ENCODE data around the gene BRICD5. TPM values are rescaled to one million over a fixed set of nuclear protein-coding genes. Genes with fewer than 3 reads are reported as not detected.

BRICD5 gene
- total RNA-seq, 1 donor from 2014 or later: 5.1 TPM

DNA sequence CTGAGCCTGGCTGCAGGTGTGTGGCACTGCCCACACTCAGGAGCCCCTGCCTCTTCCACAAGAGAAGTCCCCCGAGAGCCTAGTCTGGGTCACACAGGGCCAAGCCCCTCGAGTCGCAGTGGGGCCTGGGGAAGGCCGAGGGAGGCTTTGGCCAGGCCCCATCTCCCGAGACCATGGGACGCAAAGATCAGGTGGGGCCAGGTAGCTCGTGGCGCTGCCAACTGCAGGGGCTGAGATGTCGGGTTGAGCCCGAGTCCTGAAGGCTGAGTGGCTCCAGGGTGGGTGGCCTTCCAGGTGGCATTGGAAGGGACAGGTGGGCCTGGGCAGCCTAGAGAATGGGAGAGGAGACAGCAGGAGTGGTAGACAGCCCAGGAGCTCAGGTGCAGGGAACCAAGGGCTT, 48.8 kb downstream of the BRICD5 start:
- intact Hi-C loops (cut with micrococcal nuclease): no loop called here
- no peaks in the 10 kb centered on the region for H3K9me3 Mint-ChIP-seq
- no peak overlapping the region for H3K27ac Mint-ChIP-seq
- TF ChIP-seq, protein P1, sequence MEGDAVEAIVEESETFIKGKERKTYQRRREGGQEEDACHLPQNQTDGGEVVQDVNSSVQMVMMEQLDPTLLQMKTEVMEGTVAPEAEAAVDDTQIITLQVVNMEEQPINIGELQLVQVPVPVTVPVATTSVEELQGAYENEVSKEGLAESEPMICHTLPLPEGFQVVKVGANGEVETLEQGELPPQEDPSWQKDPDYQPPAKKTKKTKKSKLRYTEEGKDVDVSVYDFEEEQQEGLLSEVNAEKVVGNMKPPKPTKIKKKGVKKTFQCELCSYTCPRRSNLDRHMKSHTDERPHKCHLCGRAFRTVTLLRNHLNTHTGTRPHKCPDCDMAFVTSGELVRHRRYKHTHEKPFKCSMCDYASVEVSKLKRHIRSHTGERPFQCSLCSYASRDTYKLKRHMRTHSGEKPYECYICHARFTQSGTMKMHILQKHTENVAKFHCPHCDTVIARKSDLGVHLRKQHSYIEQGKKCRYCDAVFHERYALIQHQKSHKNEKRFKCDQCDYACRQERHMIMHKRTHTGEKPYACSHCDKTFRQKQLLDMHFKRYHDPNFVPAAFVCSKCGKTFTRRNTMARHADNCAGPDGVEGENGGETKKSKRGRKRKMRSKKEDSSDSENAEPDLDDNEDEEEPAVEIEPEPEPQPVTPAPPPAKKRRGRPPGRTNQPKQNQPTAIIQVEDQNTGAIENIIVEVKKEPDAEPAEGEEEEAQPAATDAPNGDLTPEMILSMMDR (IDR thresholded peaks at IDR 0.05): no peak
- no peak for ATAC-seq (ENCODE audit: low read depth)
- ChIA-PET POLR2A (interaction anchor here (0.6 kb wide), 1 partner anchor 250 kb away, joined by 3 read pairs; no protein-coding TSS in a partner anchor), CTCF (no interaction called here)
- H3K4me1 Mint-ChIP-seq: peaks cover 31% of the 10 kb centered on the region
- H3K36me3 Mint-ChIP-seq (ENCODE audit: low read depth): peaks cover 10% of the 10 kb centered on the region
- no peaks in the 10 kb centered on the region for H3K27me3 Mint-ChIP-seq
- DNase-seq: no peak
- H3K4me3 Mint-ChIP-seq: no peak overlapping the region

DNA sequence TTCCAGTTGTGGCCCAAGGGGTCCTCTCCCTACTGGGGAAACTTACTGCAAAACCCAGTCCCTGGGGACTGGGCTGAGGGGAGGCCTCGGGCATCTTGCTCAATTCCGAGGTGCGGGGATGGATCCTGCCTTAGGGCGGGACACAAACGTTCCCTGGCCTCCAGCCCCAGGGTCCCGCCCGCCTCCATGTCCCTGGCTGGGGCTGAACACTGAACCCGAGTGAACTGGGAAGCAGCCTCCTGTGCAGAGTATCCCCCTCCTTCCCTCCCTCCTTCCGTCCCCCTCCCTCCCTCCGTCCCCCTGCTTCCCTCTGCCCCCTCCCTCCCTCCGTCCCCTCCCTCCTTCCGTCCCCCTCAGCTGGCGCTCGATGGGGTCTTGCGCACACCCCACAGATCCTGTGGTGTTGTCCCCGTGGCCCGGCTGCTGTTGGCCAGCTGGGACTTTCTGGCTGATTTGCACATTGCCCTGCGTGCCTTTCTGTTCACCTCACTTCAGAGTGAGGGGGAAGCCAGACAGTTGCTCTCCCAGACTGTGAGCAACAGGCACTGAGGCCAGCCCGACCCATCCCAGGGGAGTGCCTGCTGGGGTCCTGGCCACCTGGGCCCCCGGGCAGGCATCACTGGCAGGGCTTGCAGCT, 49.6 kb downstream of the BRICD5 start:
- intact Hi-C loops (cut with micrococcal nuclease): no loop called here
- H3K36me3 Mint-ChIP-seq (ENCODE audit: low read depth): peaks cover 4% of the 10 kb centered on the region
- H3K4me1 Mint-ChIP-seq: peaks cover 40% of the 10 kb centered on the region
- POLR2A ChIA-PET: interaction anchor here (0.8 kb wide), 1 partner anchor 54 kb away, joined by 4 read pairs; the partner anchor contains the start of gene PGP
- no peaks in the 10 kb centered on the region for H3K9me3 Mint-ChIP-seq
- H3K27ac Mint-ChIP-seq: no peak overlapping the region
- no peaks in the 10 kb centered on the region for H3K27me3 Mint-ChIP-seq
- ATAC-seq (ENCODE audit: low read depth) (peak; percentile 45), DNase-seq (no peak)
- TF ChIP-seq, protein P1 (IDR thresholded peaks at IDR 0.05): no peak
- CTCF ChIA-PET: no interaction called here
- peak overlapping the region; percentile 32 for H3K4me3 Mint-ChIP-seq

Other genes starting within 250 kb of the BRICD5 start
- gene RPS2, start 246.0 kb downstream of the BRICD5 start, total RNA-seq: 5,116 and 5,913 TPM in 2 replicates
- not detected in 2 replicates for gene RNF151, start 244.0 kb downstream of the BRICD5 start, total RNA-seq
- gene TBL3, start 238.8 kb downstream of the BRICD5 start, total RNA-seq: 41.8 and 44.2 TPM in 2 replicates
- gene NOXO1, start 229.4 kb downstream of the BRICD5 start, total RNA-seq: 0.37 and 0.73 TPM in 2 replicates
- 31.6 and 39.4 TPM in 2 replicates for gene GFER, start 226.7 kb downstream of the BRICD5 start, total RNA-seq
- 10.0 and 11.3 TPM in 2 replicates for gene SYNGR3, start 220.9 kb downstream of the BRICD5 start, total RNA-seq
- 56.4 and 59.3 TPM in 2 replicates for gene ZNF598, start 201.0 kb downstream of the BRICD5 start, total RNA-seq
- 1.5 and 1.7 TPM in 2 replicates for gene NPW, start 191.1 kb downstream of the BRICD5 start, total RNA-seq
- gene NHERF2, start 184.0 kb downstream of the BRICD5 start, total RNA-seq: 0.56 and 0.93 TPM in 2 replicates
- gene NTHL1, start 163.0 kb downstream of the BRICD5 start, total RNA-seq: 10.5 and 11.5 TPM in 2 replicates
- gene TSC2, start 162.9 kb downstream of the BRICD5 start, total RNA-seq: 130 and 139 TPM in 2 replicates
- 58.6 and 84.2 TPM in 2 replicates for gene PKD1, start 75.0 kb downstream of the BRICD5 start, total RNA-seq
- 0.61 TPM in 1 of 2 replicates, not detected in the other for gene RAB26, start 62.2 kb downstream of the BRICD5 start, total RNA-seq
- 72.7 and 78.1 TPM in 2 replicates for gene TRAF7, start 55.1 kb downstream of the BRICD5 start, total RNA-seq
- gene CASKIN1, start 14.3 kb downstream of the BRICD5 start, total RNA-seq: not detected in 2 replicates
- gene MLST8, start 5.4 kb downstream of the BRICD5 start, total RNA-seq: 35.7 and 38.7 TPM in 2 replicates
- gene PGP, start 4.0 kb upstream of the BRICD5 start, total RNA-seq: 9.9 and 10.4 TPM in 2 replicates
- 29.9 and 31.3 TPM in 2 replicates for gene E4F1, start 12.7 kb upstream of the BRICD5 start, total RNA-seq
- 1.2 and 1.3 TPM in 2 replicates for gene DNASE1L2, start 25.6 kb upstream of the BRICD5 start, total RNA-seq
- gene ECI1, start 40.7 kb upstream of the BRICD5 start, total RNA-seq: 38.1 and 43.0 TPM in 2 replicates
- 228 and 232 TPM in 2 replicates for gene RNPS1, start 57.3 kb upstream of the BRICD5 start, total RNA-seq
- gene ABCA3, start 129.9 kb upstream of the BRICD5 start, total RNA-seq: 2.4 and 3.1 TPM in 2 replicates
- 5.3 and 5.5 TPM in 2 replicates for gene CCNF, start 218.6 kb upstream of the BRICD5 start, total RNA-seq
- 3.4 and 4.4 TPM in 2 replicates for gene TEDC2, start 249.2 kb upstream of the BRICD5 start, total RNA-seq

Measured in activated B cell treated with CpG ODN at 0.5 μM for 24 hours (primary cell).